Type B pancreatic cell (in vitro differentiated cells): ENCODE results near the gene NAV3. TPM values are rescaled to one million over a fixed set of nuclear protein-coding genes. Genes with fewer than 3 reads are reported as not detected.

Experiments used
- DNase-seq: peaks from one replicate; pipeline ENCODE4 v3.0.0; 2021; ENCODE audit warnings: mixed read lengths; ENCODE audit not compliant: unreplicated experiment; ENCODE audit errors: extremely low spot score
- H3K27ac Mint-ChIP-seq: 2 replicates; pipeline ENCODE4 v1.8.0; 2021; ENCODE audit warnings: mild to moderate bottlenecking, mixed read lengths
- H3K27me3 Mint-ChIP-seq: 2 replicates; pipeline ENCODE4 v1.8.0; 2021; ENCODE audit warnings: mixed read lengths
- H3K36me3 Mint-ChIP-seq: 2 replicates; pipeline ENCODE4 v1.8.0; 2021; ENCODE audit warnings: mixed read lengths
- H3K4me1 Mint-ChIP-seq: one replicate; pipeline ENCODE4 v1.8.0; 2021; ENCODE audit warnings: mixed read lengths; ENCODE audit not compliant: unreplicated experiment
- H3K4me3 Mint-ChIP-seq: 2 replicates; pipeline ENCODE4 v1.8.0; 2021; ENCODE audit warnings: mild to moderate bottlenecking, mixed read lengths
- H3K9me3 Mint-ChIP-seq: 2 replicates; pipeline ENCODE4 v1.8.0; 2021; ENCODE audit warnings: mixed read lengths
- total RNA-seq: library from RNA; stranded (reverse); gene quantifications from 2 replicates; pipeline ENCODE4 v1.2.1, GENCODE V29; 2021; ENCODE audit warnings: low replicate concordance
- TF ChIP-seq, protein P1 (sequence below): fragments of 200-600 bp; sonication (generic); conservative IDR thresholded peaks from 2 replicates; pipeline ENCODE4 v1.5.0; 2021; ENCODE audit warnings: antibody characterized with exemption, mild to moderate bottlenecking

The NAV3 gene
- total RNA-seq, 1 donor from 2014 or later, result 24.9 TPM

GRCh38 chr12:77924703-77925102, 94.0 kb downstream of the NAV3 start:
- H3K27ac Mint-ChIP-seq, result no peak overlapping the region
- no peak overlapping the region for H3K4me3 Mint-ChIP-seq
- H3K36me3 Mint-ChIP-seq, result no peaks in the 10 kb centered on the region
- no peak for DNase-seq
- peaks cover 3% of the 10 kb centered on the region for H3K27me3 Mint-ChIP-seq
- H3K4me1 Mint-ChIP-seq, result peaks cover 14% of the 10 kb centered on the region
- TF ChIP-seq, protein P1, sequence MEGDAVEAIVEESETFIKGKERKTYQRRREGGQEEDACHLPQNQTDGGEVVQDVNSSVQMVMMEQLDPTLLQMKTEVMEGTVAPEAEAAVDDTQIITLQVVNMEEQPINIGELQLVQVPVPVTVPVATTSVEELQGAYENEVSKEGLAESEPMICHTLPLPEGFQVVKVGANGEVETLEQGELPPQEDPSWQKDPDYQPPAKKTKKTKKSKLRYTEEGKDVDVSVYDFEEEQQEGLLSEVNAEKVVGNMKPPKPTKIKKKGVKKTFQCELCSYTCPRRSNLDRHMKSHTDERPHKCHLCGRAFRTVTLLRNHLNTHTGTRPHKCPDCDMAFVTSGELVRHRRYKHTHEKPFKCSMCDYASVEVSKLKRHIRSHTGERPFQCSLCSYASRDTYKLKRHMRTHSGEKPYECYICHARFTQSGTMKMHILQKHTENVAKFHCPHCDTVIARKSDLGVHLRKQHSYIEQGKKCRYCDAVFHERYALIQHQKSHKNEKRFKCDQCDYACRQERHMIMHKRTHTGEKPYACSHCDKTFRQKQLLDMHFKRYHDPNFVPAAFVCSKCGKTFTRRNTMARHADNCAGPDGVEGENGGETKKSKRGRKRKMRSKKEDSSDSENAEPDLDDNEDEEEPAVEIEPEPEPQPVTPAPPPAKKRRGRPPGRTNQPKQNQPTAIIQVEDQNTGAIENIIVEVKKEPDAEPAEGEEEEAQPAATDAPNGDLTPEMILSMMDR, result no peak
- no peaks in the 10 kb centered on the region for H3K9me3 Mint-ChIP-seq

DNA sequence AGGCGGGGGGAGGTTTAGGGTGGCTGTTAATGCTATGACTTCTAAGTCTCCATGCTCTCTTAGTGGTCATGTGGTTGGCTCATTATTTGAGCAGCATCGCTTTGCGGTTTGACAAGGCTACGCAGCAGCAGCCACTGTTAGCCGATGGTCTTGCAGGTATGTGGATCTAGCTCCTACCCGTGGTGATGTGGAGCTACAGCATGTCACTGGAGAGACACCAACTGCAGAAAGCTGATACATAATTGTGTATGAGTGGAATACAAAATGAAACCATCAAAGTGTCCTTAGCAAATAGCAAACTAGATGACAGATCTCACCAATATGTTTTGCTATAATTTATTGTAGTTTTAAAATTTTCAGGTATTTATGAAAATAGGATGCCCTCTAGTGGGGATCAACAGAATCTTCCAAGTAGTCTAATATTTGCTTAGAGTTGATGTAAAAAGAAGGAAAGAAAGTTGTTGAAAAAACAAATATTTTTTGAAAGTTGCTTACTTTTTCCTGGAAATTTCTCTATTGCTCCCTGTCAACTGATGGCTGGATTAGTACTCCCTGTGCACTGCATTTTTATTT, 94.9 kb downstream of the NAV3 start:
- DNase-seq, result peak; percentile 68
- TF ChIP-seq, protein P1, result peak; percentile 98
- peaks cover 14% of the 10 kb centered on the region for H3K4me1 Mint-ChIP-seq
- H3K9me3 Mint-ChIP-seq, result no peaks in the 10 kb centered on the region
- H3K4me3 Mint-ChIP-seq, result no peak overlapping the region
- H3K27ac Mint-ChIP-seq, result no peak overlapping the region
- peaks cover 3% of the 10 kb centered on the region for H3K27me3 Mint-ChIP-seq
- no peaks in the 10 kb centered on the region for H3K36me3 Mint-ChIP-seq

GRCh38 chr12:77928078-77928477, 97.4 kb downstream of the NAV3 start:
- Mint-ChIP-seq H3K27ac (no peak overlapping the region), H3K4me1 (peaks cover 14% of the 10 kb centered on the region), H3K9me3 (no peaks in the 10 kb centered on the region), H3K27me3 (peaks cover 3% of the 10 kb centered on the region), H3K4me3 (no peak overlapping the region), H3K36me3 (no peaks in the 10 kb centered on the region)
- no peak for DNase-seq
- TF ChIP-seq, protein P1, result no peak

DNA sequence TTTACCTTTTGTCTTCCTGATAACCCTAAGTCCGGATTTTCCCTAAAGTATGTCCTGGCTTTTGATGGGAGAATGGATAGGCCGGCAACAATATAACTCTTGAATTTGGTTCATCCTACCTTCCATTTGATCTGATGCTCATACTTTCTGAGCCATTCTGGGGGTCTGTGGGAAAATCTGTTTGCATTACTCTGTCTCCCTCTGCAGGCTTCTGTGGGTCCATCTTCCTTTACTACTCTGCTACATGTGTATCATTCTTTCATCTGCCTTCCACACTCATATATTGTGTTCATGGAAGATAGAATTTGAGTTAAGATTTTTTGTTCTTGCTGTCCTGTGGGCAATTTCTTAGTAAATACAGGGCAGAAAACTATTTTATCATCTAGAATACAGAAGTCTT, 101.5 kb downstream of the NAV3 start:
- Mint-ChIP-seq H3K9me3 (peaks cover 4% of the 10 kb centered on the region), H3K27ac (no peak overlapping the region), H3K4me1 (no peaks in the 10 kb centered on the region), H3K4me3 (no peak overlapping the region), H3K27me3 (no peaks in the 10 kb centered on the region), H3K36me3 (no peaks in the 10 kb centered on the region)
- no peak for DNase-seq
- TF ChIP-seq, protein P1, result peak; percentile 49

- Mint-ChIP-seq H3K9me3 (peaks cover 4% of the 10 kb centered on the region), H3K4me3 (no peak overlapping the region), H3K36me3 (no peaks in the 10 kb centered on the region), H3K4me1 (peaks cover 10% of the 10 kb centered on the region), H3K27ac (no peak overlapping the region), H3K27me3 (no peaks in the 10 kb centered on the region)
- no peak for DNase-seq
- TF ChIP-seq, protein P1, result no peak
These were observed 107.6 kb downstream of the NAV3 start for GRCh38 chr12:77938301-77938700.
